ENCODE results near the gene ARHGEF18.

DNA sequence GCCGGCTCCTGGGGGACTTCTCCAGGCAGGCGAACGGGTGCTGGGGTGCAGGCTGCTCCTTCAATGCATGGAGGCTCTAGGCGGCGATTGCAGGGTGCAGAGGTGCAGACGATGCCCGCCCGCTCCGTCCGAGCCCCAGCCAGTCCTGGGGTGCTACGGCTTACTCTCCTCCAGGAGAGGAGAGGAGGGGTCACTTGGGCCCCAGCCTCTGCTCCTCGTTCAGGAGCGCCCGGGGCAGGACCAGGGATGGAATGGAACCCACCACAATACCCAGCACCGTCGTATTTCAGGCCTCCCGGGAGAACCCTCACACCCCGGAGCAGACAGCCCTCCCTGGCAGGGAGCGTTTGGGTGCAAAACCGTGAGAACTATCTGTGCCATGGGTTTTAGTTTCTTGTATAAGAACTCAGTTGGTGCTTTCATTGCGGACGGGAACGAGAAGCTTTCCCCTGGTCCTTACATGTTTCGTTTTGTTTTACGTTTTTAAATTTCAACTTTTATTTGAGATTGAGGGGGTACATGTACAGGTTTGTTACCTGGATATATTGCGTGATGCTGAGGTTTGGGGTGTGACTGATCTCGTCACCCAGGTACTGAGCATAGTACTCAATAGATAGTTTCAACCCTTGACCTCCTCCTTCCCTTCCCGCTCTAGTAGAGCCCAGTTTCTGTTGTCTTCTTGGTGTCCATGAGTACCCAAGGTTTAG, 46.8 kb downstream of the ARHGEF18 start:
- TF ChIP-seq, protein P1, sequence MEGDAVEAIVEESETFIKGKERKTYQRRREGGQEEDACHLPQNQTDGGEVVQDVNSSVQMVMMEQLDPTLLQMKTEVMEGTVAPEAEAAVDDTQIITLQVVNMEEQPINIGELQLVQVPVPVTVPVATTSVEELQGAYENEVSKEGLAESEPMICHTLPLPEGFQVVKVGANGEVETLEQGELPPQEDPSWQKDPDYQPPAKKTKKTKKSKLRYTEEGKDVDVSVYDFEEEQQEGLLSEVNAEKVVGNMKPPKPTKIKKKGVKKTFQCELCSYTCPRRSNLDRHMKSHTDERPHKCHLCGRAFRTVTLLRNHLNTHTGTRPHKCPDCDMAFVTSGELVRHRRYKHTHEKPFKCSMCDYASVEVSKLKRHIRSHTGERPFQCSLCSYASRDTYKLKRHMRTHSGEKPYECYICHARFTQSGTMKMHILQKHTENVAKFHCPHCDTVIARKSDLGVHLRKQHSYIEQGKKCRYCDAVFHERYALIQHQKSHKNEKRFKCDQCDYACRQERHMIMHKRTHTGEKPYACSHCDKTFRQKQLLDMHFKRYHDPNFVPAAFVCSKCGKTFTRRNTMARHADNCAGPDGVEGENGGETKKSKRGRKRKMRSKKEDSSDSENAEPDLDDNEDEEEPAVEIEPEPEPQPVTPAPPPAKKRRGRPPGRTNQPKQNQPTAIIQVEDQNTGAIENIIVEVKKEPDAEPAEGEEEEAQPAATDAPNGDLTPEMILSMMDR (tag by site-specific recombination; IDR thresholded peaks at IDR 0.05) = no peak
- no peak for TF ChIP-seq ZNF112 (tag by site-specific recombination; IDR thresholded peaks at IDR 0.05)
- TF ChIP-seq KLF1 (tag by site-specific recombination; IDR thresholded peaks at IDR 0.05) = no peak
- TF ChIP-seq, protein P2, sequence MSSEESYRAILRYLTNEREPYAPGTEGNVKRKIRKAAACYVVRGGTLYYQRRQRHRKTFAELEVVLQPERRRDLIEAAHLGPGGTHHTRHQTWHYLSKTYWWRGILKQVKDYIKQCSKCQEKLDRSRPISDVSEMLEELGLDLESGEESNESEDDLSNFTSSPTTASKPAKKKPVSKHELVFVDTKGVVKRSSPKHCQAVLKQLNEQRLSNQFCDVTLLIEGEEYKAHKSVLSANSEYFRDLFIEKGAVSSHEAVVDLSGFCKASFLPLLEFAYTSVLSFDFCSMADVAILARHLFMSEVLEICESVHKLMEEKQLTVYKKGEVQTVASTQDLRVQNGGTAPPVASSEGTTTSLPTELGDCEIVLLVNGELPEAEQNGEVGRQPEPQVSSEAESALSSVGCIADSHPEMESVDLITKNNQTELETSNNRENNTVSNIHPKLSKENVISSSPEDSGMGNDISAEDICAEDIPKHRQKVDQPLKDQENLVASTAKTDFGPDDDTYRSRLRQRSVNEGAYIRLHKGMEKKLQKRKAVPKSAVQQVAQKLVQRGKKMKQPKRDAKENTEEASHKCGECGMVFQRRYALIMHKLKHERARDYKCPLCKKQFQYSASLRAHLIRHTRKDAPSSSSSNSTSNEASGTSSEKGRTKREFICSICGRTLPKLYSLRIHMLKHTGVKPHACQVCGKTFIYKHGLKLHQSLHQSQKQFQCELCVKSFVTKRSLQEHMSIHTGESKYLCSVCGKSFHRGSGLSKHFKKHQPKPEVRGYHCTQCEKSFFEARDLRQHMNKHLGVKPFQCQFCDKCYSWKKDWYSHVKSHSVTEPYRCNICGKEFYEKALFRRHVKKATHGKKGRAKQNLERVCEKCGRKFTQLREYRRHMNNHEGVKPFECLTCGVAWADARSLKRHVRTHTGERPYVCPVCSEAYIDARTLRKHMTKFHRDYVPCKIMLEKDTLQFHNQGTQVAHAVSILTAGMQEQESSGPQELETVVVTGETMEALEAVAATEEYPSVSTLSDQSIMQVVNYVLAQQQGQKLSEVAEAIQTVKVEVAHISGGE (tag by site-specific recombination; conservative IDR thresholded peaks at IDR 0.05; ENCODE audit: low read depth) = no peak
- TF ChIP-seq ZNF239 (tag by site-specific recombination; IDR thresholded peaks at IDR 0.05) = no peak
- TF ChIP-seq ZNF214 (tag by site-specific recombination; IDR thresholded peaks at IDR 0.05; ENCODE audit: borderline replicate concordance) = no peak
- TF ChIP-seq, protein P3, sequence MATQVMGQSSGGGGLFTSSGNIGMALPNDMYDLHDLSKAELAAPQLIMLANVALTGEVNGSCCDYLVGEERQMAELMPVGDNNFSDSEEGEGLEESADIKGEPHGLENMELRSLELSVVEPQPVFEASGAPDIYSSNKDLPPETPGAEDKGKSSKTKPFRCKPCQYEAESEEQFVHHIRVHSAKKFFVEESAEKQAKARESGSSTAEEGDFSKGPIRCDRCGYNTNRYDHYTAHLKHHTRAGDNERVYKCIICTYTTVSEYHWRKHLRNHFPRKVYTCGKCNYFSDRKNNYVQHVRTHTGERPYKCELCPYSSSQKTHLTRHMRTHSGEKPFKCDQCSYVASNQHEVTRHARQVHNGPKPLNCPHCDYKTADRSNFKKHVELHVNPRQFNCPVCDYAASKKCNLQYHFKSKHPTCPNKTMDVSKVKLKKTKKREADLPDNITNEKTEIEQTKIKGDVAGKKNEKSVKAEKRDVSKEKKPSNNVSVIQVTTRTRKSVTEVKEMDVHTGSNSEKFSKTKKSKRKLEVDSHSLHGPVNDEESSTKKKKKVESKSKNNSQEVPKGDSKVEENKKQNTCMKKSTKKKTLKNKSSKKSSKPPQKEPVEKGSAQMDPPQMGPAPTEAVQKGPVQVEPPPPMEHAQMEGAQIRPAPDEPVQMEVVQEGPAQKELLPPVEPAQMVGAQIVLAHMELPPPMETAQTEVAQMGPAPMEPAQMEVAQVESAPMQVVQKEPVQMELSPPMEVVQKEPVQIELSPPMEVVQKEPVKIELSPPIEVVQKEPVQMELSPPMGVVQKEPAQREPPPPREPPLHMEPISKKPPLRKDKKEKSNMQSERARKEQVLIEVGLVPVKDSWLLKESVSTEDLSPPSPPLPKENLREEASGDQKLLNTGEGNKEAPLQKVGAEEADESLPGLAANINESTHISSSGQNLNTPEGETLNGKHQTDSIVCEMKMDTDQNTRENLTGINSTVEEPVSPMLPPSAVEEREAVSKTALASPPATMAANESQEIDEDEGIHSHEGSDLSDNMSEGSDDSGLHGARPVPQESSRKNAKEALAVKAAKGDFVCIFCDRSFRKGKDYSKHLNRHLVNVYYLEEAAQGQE (tag by site-specific recombination; IDR thresholded peaks at IDR 0.05) = no peak
- TF ChIP-seq ZNF169 (tag by site-specific recombination; IDR thresholded peaks at IDR 0.05) = no peak
- no peak for TF ChIP-seq ZNF404 (tag by site-specific recombination; IDR thresholded peaks at IDR 0.05)
- TF ChIP-seq ZBTB8A (tag by site-specific recombination; IDR thresholded peaks at IDR 0.05) = no peak

Measured in HEK293 (cell line).